Measurements from ENCODE around the gene ORC1.

The ORC1 gene

DNA sequence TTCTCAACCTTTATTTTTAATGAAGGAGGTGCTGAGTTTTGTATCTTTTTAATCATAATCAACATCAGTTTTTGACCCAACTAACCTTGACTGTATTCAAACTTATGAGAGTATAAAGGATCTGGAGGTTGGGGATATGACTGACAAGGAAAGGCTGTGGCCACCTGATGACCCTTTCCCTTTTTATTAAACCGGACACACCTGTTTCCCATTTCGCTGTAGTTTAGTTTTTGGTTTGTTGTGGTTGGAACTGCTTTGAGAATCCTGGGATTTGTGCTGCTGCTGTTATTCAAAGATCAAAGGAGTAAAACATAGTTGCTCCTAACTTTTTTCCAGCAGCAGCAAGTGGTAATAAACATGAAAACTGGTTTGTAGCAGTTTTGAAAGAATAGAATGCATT lies 12.6 kb upstream of the ORC1 start:
- no peak for TF ChIP-seq ZFX (IDR thresholded peaks at IDR 0.05)
- TF ChIP-seq, protein P1, sequence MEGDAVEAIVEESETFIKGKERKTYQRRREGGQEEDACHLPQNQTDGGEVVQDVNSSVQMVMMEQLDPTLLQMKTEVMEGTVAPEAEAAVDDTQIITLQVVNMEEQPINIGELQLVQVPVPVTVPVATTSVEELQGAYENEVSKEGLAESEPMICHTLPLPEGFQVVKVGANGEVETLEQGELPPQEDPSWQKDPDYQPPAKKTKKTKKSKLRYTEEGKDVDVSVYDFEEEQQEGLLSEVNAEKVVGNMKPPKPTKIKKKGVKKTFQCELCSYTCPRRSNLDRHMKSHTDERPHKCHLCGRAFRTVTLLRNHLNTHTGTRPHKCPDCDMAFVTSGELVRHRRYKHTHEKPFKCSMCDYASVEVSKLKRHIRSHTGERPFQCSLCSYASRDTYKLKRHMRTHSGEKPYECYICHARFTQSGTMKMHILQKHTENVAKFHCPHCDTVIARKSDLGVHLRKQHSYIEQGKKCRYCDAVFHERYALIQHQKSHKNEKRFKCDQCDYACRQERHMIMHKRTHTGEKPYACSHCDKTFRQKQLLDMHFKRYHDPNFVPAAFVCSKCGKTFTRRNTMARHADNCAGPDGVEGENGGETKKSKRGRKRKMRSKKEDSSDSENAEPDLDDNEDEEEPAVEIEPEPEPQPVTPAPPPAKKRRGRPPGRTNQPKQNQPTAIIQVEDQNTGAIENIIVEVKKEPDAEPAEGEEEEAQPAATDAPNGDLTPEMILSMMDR (conservative IDR thresholded peaks at IDR 0.05) = no peak

DNA sequence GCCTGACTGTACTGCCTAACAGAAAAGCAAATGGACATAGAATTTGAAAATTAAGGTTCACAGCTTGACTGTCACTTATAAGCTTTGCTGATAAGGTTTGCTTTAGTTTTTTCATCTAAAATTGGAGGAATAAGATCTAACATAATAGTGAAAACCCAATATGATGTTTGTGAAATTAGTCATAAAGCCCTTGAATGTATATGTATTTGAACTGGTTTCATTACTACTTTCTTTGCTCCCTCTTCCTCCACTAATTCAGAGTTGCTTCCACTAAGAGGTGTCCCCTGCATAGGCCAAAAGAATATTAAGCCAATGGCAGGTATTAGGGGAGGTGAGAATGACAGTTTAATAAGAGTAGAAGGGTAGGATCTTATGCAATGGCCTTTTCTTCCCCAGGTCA lies 10.7 kb upstream of the ORC1 start:
- no peak overlapping the region for H3K27ac ChIP-seq
- TF ChIP-seq ZFX (IDR thresholded peaks at IDR 0.05) = no peak
- TF ChIP-seq, protein P1 (conservative IDR thresholded peaks at IDR 0.05) = no peak

More for the DNA sequence above, 12.6 kb upstream of the ORC1 start:
- no peak overlapping the region for H3K27ac ChIP-seq

DNA sequence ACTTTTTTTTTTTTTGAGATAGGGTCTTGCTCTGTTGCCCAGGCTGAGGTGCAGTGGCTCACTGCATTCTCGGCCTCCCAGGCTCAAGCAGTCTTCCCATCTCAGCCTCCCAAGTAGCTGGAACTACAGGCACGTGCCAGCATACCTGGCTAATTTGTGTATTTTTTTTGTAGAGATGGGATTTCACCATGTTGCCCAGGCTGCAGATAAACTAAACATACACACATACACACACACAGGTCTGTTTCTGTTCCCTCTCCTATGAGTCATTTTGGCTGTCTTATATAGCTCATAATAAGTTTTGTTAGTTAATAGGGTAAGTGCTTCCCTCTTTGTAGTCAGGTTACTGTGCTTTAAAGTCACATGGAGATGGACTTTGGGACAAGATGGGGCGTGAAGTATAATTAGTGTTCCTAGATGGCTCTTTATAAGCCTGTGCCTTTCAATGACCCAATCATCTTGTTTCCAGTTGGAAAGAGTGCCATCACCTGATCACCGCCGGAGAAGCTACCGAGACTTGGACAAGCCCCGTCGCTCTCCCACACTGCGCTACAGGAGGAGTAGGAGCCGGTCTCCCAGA lies 9.3 kb upstream of the ORC1 start:
- TF ChIP-seq, protein P1 (conservative IDR thresholded peaks at IDR 0.05) = no peak
- TF ChIP-seq ZFX (IDR thresholded peaks at IDR 0.05) = no peak
- H3K27ac ChIP-seq = no peak overlapping the region

DNA sequence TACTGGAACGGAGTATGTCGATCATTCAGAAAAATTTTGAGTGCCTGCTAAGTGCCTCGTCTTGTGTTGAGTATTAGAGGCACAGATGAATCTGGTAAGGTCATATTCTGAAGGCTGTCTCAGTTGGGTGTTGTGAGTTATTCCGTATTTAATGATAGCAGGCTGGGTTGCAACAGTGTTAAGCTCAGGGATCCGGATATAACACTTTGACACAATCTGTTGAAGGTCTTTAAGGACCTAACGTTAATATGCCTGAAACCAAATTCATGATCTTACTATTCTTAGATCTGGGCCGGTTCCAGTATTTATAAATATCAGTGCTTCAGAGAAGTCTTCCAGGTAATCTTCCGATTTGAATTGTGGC lies 734 bp upstream of the ORC1 start:
- H3K27ac ChIP-seq = peak overlapping the region; percentile 95
- TF ChIP-seq, protein P1 (conservative IDR thresholded peaks at IDR 0.05) = peak; percentile 57
- no peak for TF ChIP-seq ZFX (IDR thresholded peaks at IDR 0.05)

DNA sequence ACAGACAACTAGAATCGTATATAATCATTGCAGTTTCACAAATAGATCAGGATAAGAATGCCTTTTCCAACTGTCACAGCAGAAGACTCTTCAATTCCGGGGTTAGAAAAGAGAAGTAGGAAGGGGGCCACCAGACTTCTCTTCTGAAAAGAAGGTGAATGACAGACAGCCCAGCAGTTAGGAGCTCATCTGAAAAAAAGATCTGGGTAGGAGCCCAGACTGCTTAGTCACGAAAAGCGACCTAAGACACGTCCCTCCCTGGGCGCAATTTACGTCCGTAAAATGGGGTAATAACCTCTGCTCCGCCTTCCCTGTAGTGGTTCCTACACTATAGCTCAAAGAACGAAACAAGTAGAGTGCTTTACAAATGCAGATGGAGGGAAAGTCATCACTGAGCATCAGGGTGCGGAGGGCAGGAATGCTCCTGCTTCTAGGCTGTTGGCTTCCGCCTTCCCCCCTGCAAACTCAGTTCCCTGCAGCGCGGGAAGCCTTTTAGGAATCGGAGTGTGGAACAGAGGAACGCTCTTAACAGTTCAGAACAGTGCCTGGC lies 582 bp downstream of the ORC1 start:
- H3K27ac ChIP-seq = peak overlapping the region; percentile 95
- no peak for TF ChIP-seq ZFX (IDR thresholded peaks at IDR 0.05)
- TF ChIP-seq, protein P1 (conservative IDR thresholded peaks at IDR 0.05) = no peak

DNA sequence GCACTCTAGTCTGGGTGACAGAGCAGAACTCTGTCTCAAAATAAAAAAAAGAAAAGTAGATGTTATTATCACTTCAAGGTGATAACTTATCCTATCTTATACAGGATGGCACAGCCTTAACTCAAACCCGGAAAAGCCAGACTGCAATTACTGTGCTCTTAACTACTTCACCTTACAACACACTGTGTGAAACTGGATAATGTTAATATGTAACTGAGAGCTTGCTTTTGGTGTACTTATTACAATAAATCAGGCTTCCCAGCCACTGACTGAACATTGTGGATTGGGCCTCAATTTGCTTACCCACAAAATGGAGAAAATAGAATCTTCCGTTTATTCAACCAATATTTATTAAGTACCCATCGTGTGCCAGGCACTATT lies 1.4 kb downstream of the ORC1 start:
- TF ChIP-seq, protein P1 (conservative IDR thresholded peaks at IDR 0.05) = no peak
- 0 out of 2 replicates have a peak overlapping the region, but pooled peaks have one; percentile 12 for H3K27ac ChIP-seq

DNA sequence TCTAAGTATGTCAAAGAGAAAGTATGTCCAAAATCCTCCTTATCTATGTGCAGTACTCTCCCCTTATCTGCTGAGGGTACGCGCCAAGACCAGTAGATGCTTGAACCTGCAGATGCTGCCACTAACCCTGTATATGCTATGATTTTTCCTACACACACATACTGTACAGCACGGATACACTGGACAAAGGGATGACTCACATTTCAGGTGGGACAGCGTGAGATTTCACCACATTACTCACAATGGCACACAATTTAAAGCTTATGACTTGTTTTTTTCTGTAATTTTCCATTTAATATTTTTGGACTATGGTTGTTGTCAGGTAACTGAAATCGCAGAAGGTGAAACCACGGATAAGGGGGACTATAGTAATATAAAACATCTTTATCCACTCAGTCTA lies 4.1 kb downstream of the ORC1 start:
- H3K27ac ChIP-seq = no peak overlapping the region

More for the DNA sequence above, 4.1 kb downstream of the ORC1 start:
- TF ChIP-seq, protein P1 (conservative IDR thresholded peaks at IDR 0.05) = no peak
- no peak for TF ChIP-seq ZFX (IDR thresholded peaks at IDR 0.05)
